GM11168 (cell line): ENCODE results near the gene BNIP3.
"Not testable (repeated sequence)": the region's sequence is repeated elsewhere in the genome, so short reads cannot be mapped to it uniquely, and the experiment has no call there.

Experiments
- in situ Hi-C: fragments of 300-500 bp; cut with MboI; formaldehyde crosslinking; loops from one replicate; pipeline ENCODE4 v1.12.0; 2022; ENCODE audit warnings: low sequenced_read_pairs; ENCODE audit not compliant: unreplicated experiment

The BNIP3 gene

GRCh38 chr10:132003282-132003924 lies 21.7 kb upstream of the BNIP3 start:
- in situ Hi-C loops: no loop called here

GRCh38 chr10:132002004-132002403 lies 20.3 kb upstream of the BNIP3 start:
- in situ Hi-C loops: no loop called here

DNA sequence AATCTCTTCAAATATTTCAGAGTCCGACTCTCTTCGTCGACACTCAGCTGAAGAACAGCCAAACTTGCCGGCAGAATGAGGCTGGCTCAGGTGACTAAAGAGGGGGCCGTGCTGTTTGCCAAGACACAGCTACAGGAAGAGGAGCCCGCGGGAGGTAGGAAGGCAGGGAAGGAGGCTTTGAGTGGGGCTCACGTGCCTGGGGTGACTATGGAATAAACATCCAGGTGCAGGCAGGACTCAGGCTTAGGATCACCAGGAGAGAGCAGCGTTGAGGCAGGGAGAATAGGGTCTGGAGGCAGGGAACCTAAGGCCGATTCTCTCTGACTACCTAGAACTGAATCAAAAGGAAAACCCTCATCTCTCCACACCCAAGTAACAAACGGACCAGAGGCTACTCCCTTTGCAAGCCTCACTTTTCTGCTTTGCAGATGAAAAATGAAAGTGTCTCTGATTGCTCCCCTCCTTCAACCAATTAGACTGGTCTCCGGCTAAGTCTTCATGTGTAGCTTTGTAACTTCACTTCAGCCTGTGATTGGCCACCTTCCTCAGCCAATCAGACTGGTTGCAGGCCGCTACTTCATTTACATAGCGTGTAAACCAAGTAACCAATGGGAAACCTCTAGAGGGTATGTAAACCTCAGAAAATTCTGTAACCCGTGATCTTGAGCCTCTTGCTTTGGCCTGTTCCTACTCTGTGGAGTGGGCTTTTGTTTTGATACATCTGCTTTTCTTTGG lies 19.7 kb upstream of the BNIP3 start:
- in situ Hi-C loops: no loop called here

DNA sequence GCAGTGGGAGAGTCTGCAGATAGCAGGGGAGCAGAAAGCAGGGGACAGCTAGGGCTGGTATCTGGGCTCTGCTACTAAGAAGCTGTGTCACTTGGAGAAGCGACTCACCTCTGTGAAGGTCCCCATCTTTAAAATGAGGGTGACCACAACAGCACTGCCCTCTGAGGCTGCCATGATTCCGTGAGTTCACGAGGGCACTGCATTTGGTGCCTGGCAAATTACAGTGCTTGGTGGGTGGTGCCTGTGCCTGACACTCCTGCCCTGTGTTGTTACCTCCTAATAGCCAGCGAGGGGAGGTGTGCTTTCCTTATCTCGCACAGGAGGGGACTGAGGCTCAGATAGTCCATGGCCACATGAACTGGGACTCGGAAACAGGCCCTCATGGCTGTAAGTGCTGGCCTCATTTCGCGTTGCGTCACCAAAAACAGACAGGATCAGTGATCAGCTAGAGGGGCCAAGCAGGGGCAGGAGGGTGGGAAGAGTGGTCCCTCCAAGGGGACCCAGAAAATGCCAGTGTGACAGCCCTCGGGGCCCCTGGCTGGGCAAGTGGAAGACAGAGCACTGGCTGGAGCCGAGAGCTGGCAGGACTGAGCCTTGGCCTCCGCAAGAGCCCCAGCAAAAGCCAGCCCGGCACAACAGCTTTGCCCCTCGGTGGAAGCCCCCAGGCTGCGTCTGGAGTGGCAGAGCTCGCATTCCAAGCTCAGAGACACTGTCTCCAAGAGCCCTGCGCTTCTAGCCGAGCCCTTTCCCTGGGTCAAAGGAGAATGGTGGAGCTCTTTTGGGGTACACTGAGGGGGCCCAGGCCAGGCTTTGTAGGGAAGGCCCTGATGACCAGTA lies 17.3 kb upstream of the BNIP3 start:
- in situ Hi-C loops: no loop called here

GRCh38 chr10:131998050-131998844 lies 16.5 kb upstream of the BNIP3 start:
- in situ Hi-C loops: no loop called here

DNA sequence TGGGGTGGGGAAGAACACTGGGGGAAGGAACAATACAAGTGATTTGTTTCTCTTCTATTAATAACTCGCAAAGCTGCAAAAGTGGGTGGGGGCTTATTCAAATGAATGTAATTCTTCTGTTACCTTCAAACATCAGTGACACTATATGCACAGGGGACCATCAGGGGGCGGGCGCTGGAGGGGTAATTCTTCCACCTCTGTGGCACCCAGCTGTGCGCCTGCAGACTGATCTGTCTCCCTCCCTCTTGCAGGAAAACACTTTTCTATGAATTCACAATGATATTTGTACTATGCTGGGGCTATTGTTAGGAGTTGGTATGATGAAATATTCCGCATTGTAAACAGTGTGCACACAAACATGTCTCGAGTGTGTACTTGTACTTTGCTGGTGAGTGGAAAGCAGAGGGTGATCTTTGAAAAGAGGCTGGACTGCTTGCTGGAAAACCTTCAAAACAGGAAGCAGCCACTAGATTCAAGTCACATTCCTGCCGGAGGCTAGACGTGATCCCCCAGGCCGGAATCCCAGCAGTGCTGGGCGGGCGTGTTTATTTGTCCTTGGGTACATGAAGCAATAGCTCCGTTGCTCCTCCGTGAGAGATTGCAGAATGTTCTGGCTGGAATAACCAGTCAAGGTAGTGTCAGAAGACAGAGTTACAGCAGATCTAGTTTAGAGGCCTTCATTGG lies 15.8 kb upstream of the BNIP3 start:
- in situ Hi-C loops: no loop called here

DNA sequence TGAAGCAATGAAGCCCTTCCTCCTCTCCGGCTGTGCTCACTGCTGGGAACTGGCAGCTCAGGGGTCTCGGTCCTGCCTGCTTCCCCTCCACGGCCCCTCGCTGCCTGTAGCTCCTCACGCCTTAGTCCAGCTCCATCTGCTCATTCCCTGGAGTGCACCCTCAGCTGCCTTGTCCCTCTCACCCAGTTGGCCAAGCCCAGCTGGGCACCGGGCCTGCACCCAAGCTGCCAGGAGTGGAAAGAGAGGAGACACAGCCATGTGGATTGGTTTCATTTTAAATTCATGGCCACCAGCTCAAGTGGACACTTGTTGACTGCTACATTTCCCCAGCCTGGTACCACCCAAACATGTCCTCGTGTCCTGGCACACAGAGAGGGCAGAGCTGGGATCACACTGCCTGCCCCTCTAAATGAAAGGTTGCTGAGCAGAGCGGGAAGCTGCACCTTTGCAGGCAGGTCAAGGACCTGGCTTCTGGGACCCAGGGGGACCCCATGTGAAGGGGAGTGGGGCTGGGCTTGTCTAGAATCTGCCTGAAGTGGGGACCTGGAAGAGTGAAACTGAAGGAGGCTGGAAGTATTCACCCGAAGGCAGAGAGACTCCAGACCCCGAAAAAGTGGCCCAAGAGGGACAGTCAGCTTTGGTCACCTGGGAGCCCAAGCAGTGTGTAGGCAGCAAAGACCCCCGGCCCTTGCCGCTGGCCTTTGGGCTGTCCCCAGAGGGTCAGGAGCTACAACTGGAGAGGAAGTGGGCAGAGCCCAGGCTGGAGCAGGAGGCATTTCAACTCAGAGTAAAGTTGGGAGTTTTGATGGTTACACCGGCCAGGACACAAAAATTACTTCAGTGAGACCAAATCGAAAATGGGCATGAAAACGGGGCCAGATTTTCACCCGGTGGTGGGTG lies 15.0 kb upstream of the BNIP3 start:
- in situ Hi-C loops: no loop called here

GRCh38 chr10:131994435-131994834 lies 12.7 kb upstream of the BNIP3 start:
- in situ Hi-C loops: no loop called here

- in situ Hi-C loops: no loop called here
Observed at GRCh38 chr10:131993275-131993674, 11.6 kb upstream of the BNIP3 start.

DNA sequence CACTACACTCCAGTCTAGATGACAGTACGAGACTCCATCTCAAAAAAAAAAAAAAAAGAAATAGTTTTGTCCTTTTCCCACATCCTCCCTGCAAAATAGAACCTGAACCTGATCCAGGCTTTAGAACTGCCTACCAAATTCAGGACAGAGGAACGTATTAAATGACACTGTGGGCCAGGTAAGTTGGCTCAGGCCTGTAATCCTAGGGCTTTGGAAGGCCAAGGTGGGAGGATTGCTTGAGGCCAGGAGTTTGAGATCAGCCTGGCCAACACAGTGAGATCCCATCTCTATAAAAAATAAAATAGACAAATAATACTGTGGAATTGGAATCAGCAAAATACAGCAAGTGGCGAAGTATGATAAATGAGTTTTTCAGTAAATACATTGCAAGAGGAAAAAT lies 10.0 kb upstream of the BNIP3 start:
- in situ Hi-C loops: no loop called here

GRCh38 chr10:131987786-131988185 lies 6.1 kb upstream of the BNIP3 start:
- in situ Hi-C loops: not testable (repeated sequence)

- in situ Hi-C loops: not testable (repeated sequence)
Observed at GRCh38 chr10:131987301-131987700, 5.6 kb upstream of the BNIP3 start.

DNA sequence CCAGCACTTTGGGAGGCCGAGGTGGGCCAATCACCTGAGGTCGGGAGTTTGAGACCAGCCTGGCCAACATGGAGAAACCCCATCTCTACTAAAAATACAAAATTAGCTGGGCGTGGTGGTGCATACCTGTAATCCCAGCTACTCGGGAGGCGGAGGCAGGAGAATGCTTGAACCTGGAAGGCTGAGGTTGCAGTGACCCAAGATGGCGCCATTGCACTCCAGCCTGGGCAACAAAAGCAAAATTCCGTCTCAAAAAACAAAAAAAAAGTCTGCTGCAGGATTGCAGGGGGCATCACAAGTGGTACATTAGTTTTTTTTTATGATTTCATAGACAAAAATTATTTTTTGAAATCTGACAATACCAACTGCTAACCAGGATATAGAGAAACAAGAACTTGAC lies 5.1 kb upstream of the BNIP3 start:
- in situ Hi-C loops: not testable (repeated sequence)

- in situ Hi-C loops: no loop called here
Observed at GRCh38 chr10:131983780-131984179, 2.1 kb upstream of the BNIP3 start.

DNA sequence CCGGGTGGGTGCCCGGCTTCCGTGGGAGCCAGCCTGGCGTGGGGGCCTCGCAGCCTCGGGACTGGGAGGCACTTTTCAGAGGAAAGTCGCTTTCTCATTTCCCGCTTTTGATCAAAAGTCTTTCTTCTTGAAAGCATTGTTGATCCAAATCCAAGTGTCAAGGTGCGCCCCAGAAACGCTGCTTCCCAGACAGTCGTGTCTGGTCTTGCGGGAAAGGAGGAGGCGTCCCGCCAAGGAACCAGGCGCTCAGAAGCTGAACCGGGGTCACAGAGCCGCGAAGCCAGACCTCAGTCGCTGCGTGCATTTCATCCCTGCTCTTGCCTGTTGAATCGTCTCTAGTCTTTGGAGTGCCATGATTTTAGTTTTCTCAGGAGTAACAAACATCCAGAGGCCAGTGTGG lies 1.1 kb upstream of the BNIP3 start:
- in situ Hi-C loops: no loop called here

- in situ Hi-C loops: no loop called here
Observed at GRCh38 chr10:131982185-131982756, 548 bp upstream of the BNIP3 start.

DNA sequence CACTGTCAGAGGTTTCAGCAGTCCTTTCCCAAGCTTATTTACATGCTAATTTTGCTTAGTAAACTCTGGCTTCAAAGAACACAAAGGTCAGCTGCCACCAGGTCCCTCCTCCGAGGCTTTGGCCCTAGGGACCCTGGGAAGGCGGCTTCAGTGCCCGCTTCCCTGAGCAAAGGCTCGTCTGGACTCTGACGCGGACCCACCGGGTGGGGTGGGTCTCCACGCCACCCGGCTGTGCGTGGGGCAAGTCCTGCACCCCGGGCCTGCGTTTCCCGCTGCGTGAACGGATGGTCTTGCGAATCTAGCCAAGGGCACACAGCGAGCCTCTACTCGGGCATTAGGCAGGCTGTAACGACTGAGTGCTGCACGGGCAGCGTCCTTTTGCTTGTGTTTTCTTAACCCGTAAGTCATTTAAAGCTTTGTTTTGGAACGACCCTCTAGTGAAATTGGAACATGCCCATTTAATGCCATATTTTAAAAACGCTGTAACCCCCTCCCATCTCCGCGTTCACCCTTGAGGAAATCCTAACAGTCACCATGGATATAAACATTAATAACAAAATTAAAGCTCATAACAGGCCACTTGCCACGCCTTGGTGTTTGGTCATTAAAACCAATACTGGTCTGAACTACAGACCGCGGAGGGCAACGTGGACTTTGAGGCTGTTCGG lies 828 bp downstream of the BNIP3 start:
- in situ Hi-C loops: no loop called here

- in situ Hi-C loops: no loop called here
Observed at GRCh38 chr10:131980321-131980720, 1.4 kb downstream of the BNIP3 start.
